Measurements from ENCODE around the gene MYBPC2. TPM values are rescaled to one million over a fixed set of nuclear protein-coding genes. Genes with fewer than 3 reads are reported as not detected.

MYBPC2 gene
- total RNA-seq, 1 experiment from 2014 or later: not detected

DNA sequence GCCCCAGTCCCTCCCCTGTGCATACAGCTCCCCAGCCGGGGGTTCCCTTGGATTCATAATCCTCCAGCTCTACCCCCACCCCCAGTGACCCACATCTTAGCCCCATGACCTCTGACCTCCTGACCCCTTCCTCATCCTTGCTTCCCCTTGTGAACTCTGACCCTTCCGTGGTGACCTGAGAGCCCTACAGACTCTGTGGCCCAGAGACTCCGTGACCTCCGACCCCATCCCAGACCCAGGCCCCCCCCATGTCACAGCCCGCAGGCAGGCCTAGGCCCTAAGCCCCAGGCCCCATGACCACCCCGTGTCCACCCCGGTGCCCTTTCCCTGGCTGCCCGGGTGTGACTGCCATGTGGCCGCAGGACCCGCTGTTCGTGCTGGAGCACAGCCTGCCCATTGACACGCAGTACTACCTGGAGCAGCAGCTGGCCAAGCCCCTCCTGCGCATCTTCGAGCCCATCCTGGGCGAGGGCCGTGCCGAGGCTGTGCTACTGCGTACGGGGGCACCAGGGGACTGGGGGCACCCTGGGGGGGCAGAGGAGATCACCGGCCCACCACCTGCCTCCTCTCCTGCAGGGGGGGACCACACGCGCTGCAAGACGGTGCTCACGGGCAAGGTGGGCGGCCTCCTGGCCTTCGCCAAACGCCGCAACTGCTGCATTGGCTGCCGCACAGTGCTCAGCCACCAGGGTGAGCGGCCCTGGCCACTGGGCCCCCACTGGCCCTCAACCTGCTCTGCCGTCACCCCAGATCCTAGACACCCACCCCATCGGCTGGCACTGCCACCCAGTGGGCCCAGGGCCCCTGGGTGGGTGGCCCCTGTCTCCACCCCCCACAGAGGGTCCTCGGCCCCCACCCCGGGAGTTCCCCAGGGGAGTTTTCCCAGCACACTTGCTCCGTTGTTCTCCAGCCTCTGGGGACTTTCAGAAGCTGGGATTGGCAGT lies 16.4 kb upstream of the MYBPC2 start:
- Histone ChIP-seq H3K9ac (ENCODE audit: low read length) (no peak overlapping the region), H3K4me3 (ENCODE audit: low read length) (no peak overlapping the region), H4K20me1 (ENCODE audit: low read length) (no peaks in the 10 kb centered on the region), H2AFZ (ENCODE audit: low read length) (no peak overlapping the region), H3K9me3 (ENCODE audit: low read length) (no peaks in the 10 kb centered on the region), H3K79me2 (ENCODE audit: low read length) (no peaks in the 10 kb centered on the region), H3K27me3 (ENCODE audit: low read length) (peaks cover 26% of the 10 kb centered on the region), H3F3A (ENCODE audit: low read length, unreplicated experiment) (no peaks in the 10 kb centered on the region), H3K36me3 (ENCODE audit: low read depth, low read length) (peaks cover 17% of the 10 kb centered on the region), H3K9me2 (replicated peaks; ENCODE audit: low read length) (no peaks in the 10 kb centered on the region), H3K27ac (ENCODE audit: low read length) (no peak overlapping the region), H3K4me1 (ENCODE audit: insufficient read depth, low read length) (no peaks in the 10 kb centered on the region; the same call in 1 of the 2 replicates), H3K4me2 (ENCODE audit: low read length) (no peak overlapping the region)
- CTCF ChIA-PET: no interaction called here
- POLR2A ChIA-PET (ENCODE audit: unreplicated experiment): no interaction called here
- no TSS peak for BruUV-seq (replicated peaks)
- intact Hi-C loops (cut with micrococcal nuclease): no loop called here
- TF ChIP-seq EZH2phosphoT487 (IDR thresholded peaks at IDR 0.05; ENCODE audit: borderline replicate concordance, low read length) (no peak), EZH2 (IDR thresholded peaks at IDR 0.05; ENCODE audit: low read length, unreplicated experiment) (no peak)
- TF ChIP-seq, protein P1, sequence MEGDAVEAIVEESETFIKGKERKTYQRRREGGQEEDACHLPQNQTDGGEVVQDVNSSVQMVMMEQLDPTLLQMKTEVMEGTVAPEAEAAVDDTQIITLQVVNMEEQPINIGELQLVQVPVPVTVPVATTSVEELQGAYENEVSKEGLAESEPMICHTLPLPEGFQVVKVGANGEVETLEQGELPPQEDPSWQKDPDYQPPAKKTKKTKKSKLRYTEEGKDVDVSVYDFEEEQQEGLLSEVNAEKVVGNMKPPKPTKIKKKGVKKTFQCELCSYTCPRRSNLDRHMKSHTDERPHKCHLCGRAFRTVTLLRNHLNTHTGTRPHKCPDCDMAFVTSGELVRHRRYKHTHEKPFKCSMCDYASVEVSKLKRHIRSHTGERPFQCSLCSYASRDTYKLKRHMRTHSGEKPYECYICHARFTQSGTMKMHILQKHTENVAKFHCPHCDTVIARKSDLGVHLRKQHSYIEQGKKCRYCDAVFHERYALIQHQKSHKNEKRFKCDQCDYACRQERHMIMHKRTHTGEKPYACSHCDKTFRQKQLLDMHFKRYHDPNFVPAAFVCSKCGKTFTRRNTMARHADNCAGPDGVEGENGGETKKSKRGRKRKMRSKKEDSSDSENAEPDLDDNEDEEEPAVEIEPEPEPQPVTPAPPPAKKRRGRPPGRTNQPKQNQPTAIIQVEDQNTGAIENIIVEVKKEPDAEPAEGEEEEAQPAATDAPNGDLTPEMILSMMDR (conservative IDR thresholded peaks at IDR 0.05; ENCODE audit: low read depth, low read length): no peak
- DNase-seq (no peak), ATAC-seq (no peak)

- Histone ChIP-seq H3K9me3 (ENCODE audit: low read length) (no peaks in the 10 kb centered on the region), H3K9me2 (replicated peaks; ENCODE audit: low read length) (no peaks in the 10 kb centered on the region), H3K27ac (ENCODE audit: low read length) (no peak overlapping the region), H3K79me2 (ENCODE audit: low read length) (no peaks in the 10 kb centered on the region), H2AFZ (ENCODE audit: low read length) (no peak overlapping the region), H3F3A (ENCODE audit: low read length, unreplicated experiment) (no peaks in the 10 kb centered on the region), H3K9ac (ENCODE audit: low read length) (no peak overlapping the region), H3K27me3 (ENCODE audit: low read length) (peaks cover 26% of the 10 kb centered on the region), H3K4me1 (ENCODE audit: insufficient read depth, low read length) (no peaks in the 10 kb centered on the region; the same call in 1 of the 2 replicates), H3K4me3 (ENCODE audit: low read length) (no peak overlapping the region), H3K4me2 (ENCODE audit: low read length) (no peak overlapping the region), H3K36me3 (ENCODE audit: low read depth, low read length) (peaks cover 17% of the 10 kb centered on the region), H4K20me1 (ENCODE audit: low read length) (no peaks in the 10 kb centered on the region)
- DNase-seq: peak; percentile 27
- POLR2A ChIA-PET (ENCODE audit: unreplicated experiment): no interaction called here
- BruUV-seq (replicated peaks): no TSS peak
- intact Hi-C loops (cut with micrococcal nuclease): no loop called here
- ATAC-seq: peak; percentile 35
- CTCF ChIA-PET: no interaction called here
- TF ChIP-seq EZH2phosphoT487 (IDR thresholded peaks at IDR 0.05; ENCODE audit: borderline replicate concordance, low read length): no peak
- TF ChIP-seq, protein P1 (conservative IDR thresholded peaks at IDR 0.05; ENCODE audit: low read depth, low read length): no peak
- no peak for TF ChIP-seq EZH2 (IDR thresholded peaks at IDR 0.05; ENCODE audit: low read length, unreplicated experiment)
Measured at GRCh38 chr19:50417111-50418081, 15.3 kb upstream of the MYBPC2 start.
